GM10248 (cell line): Measurements from ENCODE around the gene MTLN.
A peak's percentile ranks its signal among the peaks of the same experiment; 100 is the strongest.
"Not testable (repeated sequence)": the region's sequence is repeated elsewhere in the genome, so short reads cannot be mapped to it uniquely, and the experiment has no call there.

Experiments used
- CTCF ChIA-PET: fragments of 300-600 bp; sonication (Branson Sonifier 250); formaldehyde crosslinking; extraction: SDS; loops from one replicate; lab custom pipeline; 2021; ENCODE audit warnings: antibody characterized with exemption; lab: Yijun Ruan, JAX
- POLR2A ChIA-PET: fragments of 350-650 bp; sonication (Branson Sonifier 250); formaldehyde crosslinking; extraction: SDS; loops from one replicate; lab custom pipeline; 2020; ENCODE audit warnings: antibody characterized with exemption; lab: Yijun Ruan, JAX
- DNase-seq: peaks from one replicate; pipeline ENCODE4 v3.0.0; 2012; ENCODE audit errors: extremely low spot score
- TF ChIP-seq, protein P1 (sequence below): IDR thresholded peaks from 2 replicates; pipeline ENCODE4 v1.5.1; 2012; ENCODE audit warnings: mild to moderate bottlenecking, low read depth; ENCODE audit errors: extremely low read depth, missing control alignments, control extremely low read depth

Gene MTLN

DNA sequence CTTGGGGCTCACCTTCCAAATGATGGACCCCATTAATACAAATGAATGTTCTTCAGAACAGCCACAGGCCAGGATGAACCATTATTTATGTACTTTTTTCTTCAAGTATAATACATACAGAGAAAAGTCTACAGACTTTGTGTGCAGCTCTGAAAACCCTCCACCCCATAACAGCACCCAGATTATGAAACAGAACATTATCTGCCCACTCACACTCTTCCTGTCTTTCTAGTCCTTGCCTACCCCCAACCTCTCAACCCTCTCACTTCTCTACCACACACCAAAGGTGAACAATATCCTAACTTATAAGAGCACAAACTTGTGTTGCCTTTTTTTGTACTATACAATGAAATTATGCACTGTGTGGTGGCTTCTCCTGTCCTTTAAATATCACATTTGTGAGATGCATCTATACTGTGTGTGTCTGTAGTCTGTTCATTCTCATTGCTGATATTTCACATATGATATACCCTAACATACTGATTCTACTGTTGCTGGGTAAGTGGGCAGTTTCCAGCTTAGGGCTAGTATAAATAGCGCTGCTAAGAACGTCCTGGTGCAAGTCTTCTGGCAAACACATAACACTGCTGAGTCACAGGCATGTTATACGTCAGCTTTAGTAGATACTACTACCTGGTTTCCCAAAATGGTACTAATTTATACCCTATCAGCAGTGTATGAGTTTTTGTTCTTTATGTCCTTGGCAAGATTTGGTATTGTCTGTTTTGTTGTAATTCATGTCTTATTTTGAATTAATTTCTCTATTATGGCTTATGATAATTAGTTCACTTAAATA is 6.5 kb downstream of the MTLN start:
- DNase-seq = no peak
- CTCF ChIA-PET = no interaction called here
- POLR2A ChIA-PET = no interaction called here

DNA sequence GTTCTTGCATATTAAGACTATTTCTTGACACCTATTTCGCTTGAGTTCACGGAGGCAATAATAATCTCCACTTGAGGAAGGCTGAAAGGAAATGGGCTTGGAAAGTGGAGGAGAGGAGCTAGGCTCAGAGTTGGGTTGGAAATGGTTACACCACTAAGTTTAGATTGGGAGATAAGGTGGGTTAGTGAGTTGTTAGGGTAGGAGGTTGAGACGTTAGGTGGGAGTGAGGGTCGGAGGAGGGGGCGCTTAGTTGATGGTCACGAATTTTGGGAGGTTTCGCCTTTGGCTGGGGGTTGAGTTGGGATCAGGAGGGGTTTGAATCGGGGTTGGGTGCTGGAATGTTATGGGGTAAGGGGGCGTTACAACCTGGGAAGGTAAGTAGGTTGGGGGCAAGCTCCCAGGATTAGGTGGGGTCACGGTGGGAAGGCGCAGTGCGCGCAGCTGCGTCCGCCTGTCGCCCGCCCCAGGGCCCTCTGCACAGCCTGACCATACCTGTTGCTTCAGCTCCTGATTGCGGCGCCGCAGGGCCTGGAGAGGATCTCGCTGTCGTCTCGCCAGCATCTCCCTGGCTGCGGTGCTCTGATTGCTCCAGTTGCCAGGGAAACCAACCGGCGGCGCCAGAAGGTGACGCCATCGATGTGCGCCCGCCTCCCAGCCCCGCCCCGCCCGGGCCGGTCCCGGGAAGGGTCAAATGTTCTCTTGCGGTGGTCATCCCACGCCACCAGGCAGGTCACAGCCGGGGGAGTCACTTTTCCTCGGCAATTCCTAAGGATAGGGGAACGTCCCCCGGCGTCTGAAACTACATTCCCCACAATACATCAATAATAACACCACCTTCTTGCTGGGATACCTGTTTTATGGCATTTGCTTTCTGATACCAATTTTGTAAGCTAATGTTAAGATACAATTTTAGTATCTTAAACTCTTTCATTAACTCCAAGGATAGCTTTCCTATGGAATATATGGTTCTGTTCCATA is 7.7 kb downstream of the MTLN start, which contains the start of gene NPHP1:
Gene NPHP1 (minus strand): TSS at position 606 of the 978 bp plus-strand sequence. CDS start 45 bp downstream, at position 561.
- ChIA-PET POLR2A (no interaction called here), CTCF (no interaction called here)
- DNase-seq = peak; percentile 95
- TF ChIP-seq, protein P1, sequence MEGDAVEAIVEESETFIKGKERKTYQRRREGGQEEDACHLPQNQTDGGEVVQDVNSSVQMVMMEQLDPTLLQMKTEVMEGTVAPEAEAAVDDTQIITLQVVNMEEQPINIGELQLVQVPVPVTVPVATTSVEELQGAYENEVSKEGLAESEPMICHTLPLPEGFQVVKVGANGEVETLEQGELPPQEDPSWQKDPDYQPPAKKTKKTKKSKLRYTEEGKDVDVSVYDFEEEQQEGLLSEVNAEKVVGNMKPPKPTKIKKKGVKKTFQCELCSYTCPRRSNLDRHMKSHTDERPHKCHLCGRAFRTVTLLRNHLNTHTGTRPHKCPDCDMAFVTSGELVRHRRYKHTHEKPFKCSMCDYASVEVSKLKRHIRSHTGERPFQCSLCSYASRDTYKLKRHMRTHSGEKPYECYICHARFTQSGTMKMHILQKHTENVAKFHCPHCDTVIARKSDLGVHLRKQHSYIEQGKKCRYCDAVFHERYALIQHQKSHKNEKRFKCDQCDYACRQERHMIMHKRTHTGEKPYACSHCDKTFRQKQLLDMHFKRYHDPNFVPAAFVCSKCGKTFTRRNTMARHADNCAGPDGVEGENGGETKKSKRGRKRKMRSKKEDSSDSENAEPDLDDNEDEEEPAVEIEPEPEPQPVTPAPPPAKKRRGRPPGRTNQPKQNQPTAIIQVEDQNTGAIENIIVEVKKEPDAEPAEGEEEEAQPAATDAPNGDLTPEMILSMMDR = no peak

More for the DNA sequence above, 6.5 kb downstream of the MTLN start:
- TF ChIP-seq, protein P1 = no peak

DNA sequence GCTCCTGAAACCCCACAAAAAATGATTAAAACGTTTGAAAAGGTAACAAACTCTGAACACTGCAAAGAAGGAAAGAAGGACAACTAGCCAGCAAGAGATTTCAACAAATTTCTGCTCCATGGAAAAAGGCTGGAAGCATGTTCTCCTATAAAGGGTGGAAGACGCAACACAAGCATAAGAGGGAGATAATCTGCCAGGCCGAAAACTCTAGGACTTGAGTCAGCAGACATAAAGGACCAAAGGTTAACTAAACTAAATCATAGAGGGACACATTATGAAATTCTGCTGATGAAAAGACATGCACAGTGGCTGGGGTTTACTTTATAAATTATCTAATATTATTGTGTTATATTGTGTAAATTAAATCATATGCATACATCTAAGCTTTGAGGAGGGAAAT is 14.3 kb downstream of the MTLN start:
- TF ChIP-seq, protein P1 = no peak
- ChIA-PET CTCF (no interaction called here), POLR2A (no interaction called here)
- no peak for DNase-seq

DNA sequence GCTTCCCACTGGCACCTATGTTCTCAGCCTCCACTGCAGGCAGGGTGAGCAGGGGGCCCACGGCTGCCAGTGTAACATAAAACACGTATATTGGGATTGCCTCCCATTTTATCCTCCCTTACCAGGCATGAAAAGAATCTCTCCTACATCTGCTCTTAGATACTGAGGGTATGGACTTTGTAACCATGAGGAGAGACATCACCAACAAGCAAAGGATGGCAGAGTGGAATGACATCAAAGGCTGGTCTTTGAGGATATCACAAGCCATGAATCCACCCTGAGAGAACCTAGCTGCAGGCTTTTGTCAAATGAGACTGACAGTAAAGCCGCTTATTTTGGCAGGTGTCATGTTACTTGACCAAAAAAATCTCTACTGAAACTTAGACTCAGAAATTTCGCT is 14.9 kb downstream of the MTLN start:
- ChIA-PET POLR2A (no interaction called here), CTCF (no interaction called here)
- TF ChIP-seq, protein P1 = no peak
- DNase-seq = no peak

DNA sequence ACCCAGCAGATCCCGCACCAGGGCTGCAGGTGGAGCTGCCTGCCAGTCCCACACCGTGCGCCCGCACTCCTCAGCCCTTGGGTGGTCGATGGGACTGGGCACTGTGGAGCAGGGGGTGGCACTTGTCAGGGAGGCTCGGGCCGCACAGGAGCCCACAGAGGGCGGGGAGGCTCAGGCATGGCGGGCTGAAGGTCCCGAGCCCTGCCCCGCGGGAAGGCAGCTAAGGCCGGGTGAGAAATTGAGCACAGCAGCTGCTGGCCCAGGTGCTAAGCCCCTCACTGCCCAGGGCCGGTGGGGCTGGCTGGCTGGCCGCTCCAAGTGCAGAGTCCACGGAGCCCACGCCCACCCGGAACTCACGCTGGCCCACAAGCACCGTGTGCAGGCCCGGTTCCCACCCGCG is 22.2 kb downstream of the MTLN start:
- POLR2A ChIA-PET, DNase-seq, CTCF ChIA-PET: not testable (repeated sequence)

DNA sequence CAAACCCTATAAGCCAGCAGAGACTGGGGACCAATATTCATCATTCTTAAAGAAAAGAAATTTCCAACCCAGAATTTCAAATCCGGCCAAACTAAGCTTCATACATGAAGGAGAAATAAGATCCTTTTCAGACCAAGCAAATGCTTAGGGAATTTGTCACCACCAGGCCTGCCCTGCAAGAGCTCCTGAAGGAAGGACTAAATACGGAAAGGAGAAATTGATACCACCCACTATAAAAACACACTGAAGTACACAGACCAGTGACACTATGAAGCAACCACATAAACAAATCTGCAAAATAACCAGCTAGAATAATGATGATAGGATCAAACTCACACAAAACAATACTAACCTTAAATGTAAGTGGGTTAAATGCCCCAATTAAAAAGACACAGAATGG is 29.9 kb downstream of the MTLN start:
- TF ChIP-seq, protein P1 = no peak
- POLR2A ChIA-PET = no interaction called here
- no peak for DNase-seq
- CTCF ChIA-PET = interaction anchor here (0.9 kb wide), 1 partner anchor 13 kb away, joined by 3 read pairs; no protein-coding TSS in a partner anchor
